Gastroesophageal sphincter (tissue), 3 donors: ENCODE results near the gene CEMIP.

Source experiments
- CTCF ChIP-seq, 4 experiments: fragments of 200-600 bp in 2 of 4; fragments of 450-650 bp in 2 of 4; sonication (generic) in 1 of 4; IDR thresholded peaks; one replicate each; pipeline ENCODE4 v1.5.1; 2017 to 2019; ENCODE audit warnings: antibody characterized with exemption in 4 of 4, mild to moderate bottlenecking in 2 of 4, moderate library complexity in 2 of 4
- POLR2A ChIP-seq, 2 donors: fragments of 450-650 bp; IDR thresholded peaks; one replicate each; pipeline ENCODE4 v1.6.1; 2017; ENCODE audit warnings: antibody characterized with exemption in 2 of 2, mild to moderate bottlenecking in 2 of 2, moderate library complexity in 1 of 2
- POLR2AphosphoS5 ChIP-seq: sonication (generic); formaldehyde crosslinking; IDR thresholded peaks from one replicate; pipeline ENCODE4 v1.6.1; 2017; ENCODE audit warnings: antibody characterized with exemption

GRCh38 chr15:80774486-80774885, 4.7 kb upstream of the CEMIP start:
- TF ChIP-seq CTCF (IDR thresholded peaks at IDR 0.05) (no peak), POLR2AphosphoS5 (no peak), POLR2A (IDR thresholded peaks at IDR 0.05) (no peak)
